MM.1S (cell line): ENCODE measurements around the gene TIMM13.
"Not testable (repeated sequence)": the region's sequence is repeated elsewhere in the genome, so short reads cannot be mapped to it uniquely, and the experiment has no call there.

Experiments used
- DNase-seq: peaks from one replicate; pipeline ENCODE4 v3.0.0-alpha.2; 2015
- H2AFZ ChIP-seq: fragments of 300-600 bp; sonication (generic); 2 replicates; pipeline ENCODE4 v1.6.0; 2016; ENCODE audit warnings: antibody characterized with exemption, low read length
- H3F3A ChIP-seq: fragments of 300-600 bp; sonication (generic); 2 replicates; pipeline ENCODE4 v1.6.1; 2016; ENCODE audit warnings: mild to moderate bottlenecking, antibody characterized with exemption, low read length, moderate library complexity, mixed read lengths; ENCODE audit not compliant: insufficient read depth
- H3K27ac ChIP-seq: fragments of 300-600 bp; sonication (generic); 2 replicates; pipeline ENCODE4 v1.5.1; 2016; ENCODE audit warnings: mild to moderate bottlenecking, low read length
- H3K27me3 ChIP-seq: fragments of 300-600 bp; sonication (generic); replicated peaks from 2 replicates; pipeline ENCODE4 v1.6.0; 2016; ENCODE audit warnings: low read length; ENCODE audit not compliant: insufficient read depth
- H3K36me3 ChIP-seq: fragments of 300-600 bp; sonication (generic); replicated peaks from 2 replicates; pipeline ENCODE4 v1.6.1; 2016; ENCODE audit warnings: mild to moderate bottlenecking, low read length, mixed read lengths; ENCODE audit not compliant: insufficient read depth
- H3K4me1 ChIP-seq: fragments of 300-600 bp; sonication (generic); 2 replicates; pipeline ENCODE4 v1.6.1; 2016; ENCODE audit warnings: low read length, mixed read lengths
- H3K4me2 ChIP-seq: fragments of 300-600 bp; sonication (generic); 2 replicates; pipeline ENCODE4 v1.6.0; 2016; ENCODE audit warnings: low read depth, low read length
- H3K4me3 ChIP-seq: fragments of 300-600 bp; sonication (generic); 2 replicates; pipeline ENCODE4 v1.5.1; 2016; ENCODE audit warnings: low read length, mixed read lengths
- H3K79me2 ChIP-seq: fragments of 300-600 bp; sonication (generic); 2 replicates; pipeline ENCODE4 v1.6.1; 2016; ENCODE audit warnings: mixed run types, low read length, mixed read lengths
- H3K9ac ChIP-seq: fragments of 300-600 bp; sonication (generic); 2 replicates; pipeline ENCODE4 v1.6.1; 2016; ENCODE audit warnings: low read length, mixed read lengths
- H3K9me2 ChIP-seq: fragments of 300-600 bp; sonication (generic); replicated peaks from 2 replicates; pipeline ENCODE4 v1.6.1; 2016; ENCODE audit warnings: mild to moderate bottlenecking, low read length, mixed read lengths; ENCODE audit not compliant: insufficient read depth
- H3K9me3 ChIP-seq: fragments of 300-600 bp; sonication (generic); replicated peaks from 2 replicates; pipeline ENCODE4 v1.6.1; 2016; ENCODE audit warnings: mild to moderate bottlenecking, low read length, mixed read lengths; ENCODE audit not compliant: insufficient read depth
- H4K20me1 ChIP-seq: fragments of 300-600 bp; sonication (generic); 2 replicates; pipeline ENCODE4 v1.6.1; 2016; ENCODE audit warnings: mild to moderate bottlenecking, low read length, moderate library complexity, mixed read lengths; ENCODE audit not compliant: insufficient read depth
- CTCF ChIP-seq: fragments of 300-600 bp; sonication (generic); IDR thresholded peaks from 2 replicates; pipeline ENCODE4 v1.5.1; 2016; ENCODE audit warnings: antibody characterized with exemption, low read length, mixed read lengths
- EZH2 ChIP-seq: fragments of 300-600 bp; sonication (generic); optimal IDR thresholded peaks from 2 replicates; pipeline ENCODE3; 2017; ENCODE audit warnings: low read depth, mild to moderate bottlenecking, antibody characterized with exemption, low read length, mixed read lengths
- EZH2phosphoT487 ChIP-seq: fragments of 300-600 bp; sonication (generic); IDR thresholded peaks from 2 replicates; pipeline ENCODE4 v1.6.1; 2018; ENCODE audit warnings: antibody characterized with exemption, low read length

TIMM13 gene

GRCh38 chr19:2398735-2399305 lies 28.6 kb downstream of the TIMM13 start:
- peak; percentile 27 for DNase-seq
- Histone ChIP-seq H3K36me3 (no peaks in the 10 kb centered on the region), H2AFZ (no peak overlapping the region), H4K20me1 (no peaks in the 10 kb centered on the region), H3K4me2 (no peak overlapping the region), H3F3A (peaks cover 17% of the 10 kb centered on the region), H3K4me1 (peaks cover 12% of the 10 kb centered on the region), H3K27ac (no peak overlapping the region), H3K79me2 (no peaks in the 10 kb centered on the region), H3K27me3 (no peaks in the 10 kb centered on the region), H3K9me2 (no peaks in the 10 kb centered on the region), H3K9ac (no peak overlapping the region), H3K4me3 (no peak overlapping the region), H3K9me3 (no peaks in the 10 kb centered on the region)
- TF ChIP-seq CTCF (no peak), EZH2phosphoT487 (no peak), EZH2 (no peak)

- peaks cover 31% of the 10 kb centered on the region for H3F3A ChIP-seq
- not testable (repeated sequence) for H3K4me3 ChIP-seq, H3K9me2 ChIP-seq, H3K4me2 ChIP-seq, DNase-seq, H3K27me3 ChIP-seq, H3K79me2 ChIP-seq, H3K9me3 ChIP-seq, H4K20me1 ChIP-seq, H3K9ac ChIP-seq, H3K27ac ChIP-seq, H3K36me3 ChIP-seq, H2AFZ ChIP-seq
- H3K4me1 ChIP-seq = peaks cover 18% of the 10 kb centered on the region
These were observed 30.2 kb downstream of the TIMM13 start for GRCh38 chr19:2397173-2397572.

DNA sequence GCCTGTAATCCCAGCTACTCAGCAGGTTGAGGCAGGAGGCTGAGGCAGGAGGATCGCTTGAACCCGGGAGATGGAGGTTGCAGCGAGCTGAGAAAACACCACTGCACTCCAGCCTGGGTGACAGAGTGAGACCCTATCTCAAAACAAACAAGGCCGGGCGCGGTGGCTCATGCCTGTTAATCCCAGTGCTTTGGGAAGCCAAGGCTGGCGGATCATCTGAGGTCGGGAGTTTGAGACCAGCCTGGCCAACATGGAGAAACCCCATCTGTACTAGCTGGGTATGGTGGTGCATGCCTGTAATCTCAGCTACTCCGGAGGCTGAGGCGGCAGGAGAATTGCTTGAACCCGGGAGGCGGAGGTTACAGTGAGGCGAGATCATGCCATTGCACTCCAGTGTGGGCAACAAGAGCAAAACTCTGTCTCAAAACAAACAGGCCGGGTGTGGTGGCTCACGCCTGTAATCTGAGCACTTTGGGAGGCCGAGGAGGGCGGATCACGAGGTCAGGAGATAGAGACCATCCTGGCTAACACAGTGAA lies 32.0 kb downstream of the TIMM13 start:
- not testable (repeated sequence) for DNase-seq, H3K9me3 ChIP-seq, H4K20me1 ChIP-seq, H3K9me2 ChIP-seq, H3K36me3 ChIP-seq, H3K27me3 ChIP-seq, H3K79me2 ChIP-seq
- H3K4me3 ChIP-seq = peak overlapping the region; percentile 31
- H3K4me2 ChIP-seq = peak overlapping the region; percentile 45
- peak overlapping the region; percentile 59 for H3K9ac ChIP-seq
- H3K27ac ChIP-seq = peak overlapping the region; percentile 86
- H3F3A ChIP-seq = peaks cover 32% of the 10 kb centered on the region
- H3K4me1 ChIP-seq = peaks cover 24% of the 10 kb centered on the region
- H2AFZ ChIP-seq = peak overlapping the region; percentile 9; the same call in 1 of the 2 replicates

DNA sequence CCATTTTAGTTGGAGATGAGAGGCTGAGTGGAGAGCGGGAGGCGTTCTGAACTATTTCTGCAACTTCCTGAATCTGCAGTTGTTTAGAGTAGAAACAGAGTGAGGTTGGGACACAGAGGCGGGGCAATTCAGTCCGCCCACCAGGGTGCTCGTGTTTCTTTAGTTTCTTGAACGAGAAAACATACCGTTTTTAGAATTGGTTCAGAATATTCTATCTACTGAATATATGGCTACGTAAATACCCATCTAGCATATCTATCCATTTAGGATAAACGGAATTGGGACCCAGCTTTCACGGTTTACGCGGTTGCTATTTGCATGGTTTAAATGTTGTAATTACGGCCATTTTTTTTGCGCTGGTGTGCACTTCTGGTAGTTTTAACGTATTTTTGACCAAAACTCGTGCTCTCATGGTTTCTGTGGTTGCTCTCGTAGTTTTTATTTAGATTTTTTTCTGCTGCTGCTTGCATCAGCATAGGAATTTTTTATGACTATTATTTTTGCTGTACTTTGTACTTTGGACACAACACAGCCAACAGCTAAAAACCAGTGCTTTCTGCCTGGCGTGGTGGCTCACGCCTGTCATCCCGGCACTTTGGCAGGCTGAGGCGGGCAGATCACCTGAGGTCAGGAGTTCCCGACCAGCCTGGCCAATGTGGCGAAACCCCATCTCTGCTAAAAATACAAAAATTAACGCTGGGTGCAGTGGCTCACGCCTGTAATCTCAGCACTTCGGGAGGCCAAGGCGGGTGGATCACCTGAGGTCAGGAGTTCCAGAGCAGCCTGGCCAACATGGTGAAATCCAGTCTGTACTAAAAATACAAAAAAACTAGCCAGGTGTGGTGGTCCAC lies 32.7 kb downstream of the TIMM13 start:
- peak overlapping the region; percentile 9; the same call in 1 of the 2 replicates for H2AFZ ChIP-seq
- peak overlapping the region; percentile 86 for H3K27ac ChIP-seq
- H3K9me3 ChIP-seq = no peaks in the 10 kb centered on the region
- H4K20me1 ChIP-seq = no peaks in the 10 kb centered on the region
- H3K36me3 ChIP-seq = no peaks in the 10 kb centered on the region
- H3K9ac ChIP-seq = peak overlapping the region; percentile 59
- H3F3A ChIP-seq = peaks cover 32% of the 10 kb centered on the region
- DNase-seq = peak; percentile 92
- H3K79me2 ChIP-seq = no peaks in the 10 kb centered on the region
- H3K9me2 ChIP-seq = no peaks in the 10 kb centered on the region
- TF ChIP-seq EZH2 (no peak), EZH2phosphoT487 (no peak), CTCF (no peak)
- H3K4me1 ChIP-seq = peaks cover 24% of the 10 kb centered on the region
- peak overlapping the region; percentile 45 for H3K4me2 ChIP-seq
- H3K27me3 ChIP-seq = no peaks in the 10 kb centered on the region
- peak overlapping the region; percentile 31 for H3K4me3 ChIP-seq
